ENCODE measurements around the gene EGFR. TPM values are rescaled to one million over a fixed set of nuclear protein-coding genes. Genes with fewer than 3 reads are reported as not detected.

The EGFR gene
- total RNA-seq, 2 donors from 2014 or later: 78.3 to 112 TPM

DNA sequence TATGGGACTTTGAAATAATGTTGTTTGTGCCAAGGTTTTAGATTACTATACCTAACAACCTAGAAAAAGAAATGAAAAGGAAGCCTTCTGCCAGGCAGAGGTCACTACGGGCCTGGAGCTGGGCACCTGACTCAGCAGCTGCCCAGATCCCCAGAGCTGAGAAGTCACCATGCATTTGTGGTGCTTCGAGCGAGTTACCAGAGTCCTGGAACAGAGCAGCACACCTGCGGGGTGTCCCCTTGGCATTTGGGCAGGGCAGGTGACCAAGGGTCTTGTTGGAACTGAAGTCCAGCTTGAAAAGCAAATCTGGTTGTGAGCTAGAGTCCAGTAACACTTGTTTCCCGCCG, 25.5 kb downstream of the EGFR start:
- intact Hi-C loops (cut with DNase I): no loop called here
- WGBS: 67% methylated on average over 6 of the region's 6 CpGs

DNA sequence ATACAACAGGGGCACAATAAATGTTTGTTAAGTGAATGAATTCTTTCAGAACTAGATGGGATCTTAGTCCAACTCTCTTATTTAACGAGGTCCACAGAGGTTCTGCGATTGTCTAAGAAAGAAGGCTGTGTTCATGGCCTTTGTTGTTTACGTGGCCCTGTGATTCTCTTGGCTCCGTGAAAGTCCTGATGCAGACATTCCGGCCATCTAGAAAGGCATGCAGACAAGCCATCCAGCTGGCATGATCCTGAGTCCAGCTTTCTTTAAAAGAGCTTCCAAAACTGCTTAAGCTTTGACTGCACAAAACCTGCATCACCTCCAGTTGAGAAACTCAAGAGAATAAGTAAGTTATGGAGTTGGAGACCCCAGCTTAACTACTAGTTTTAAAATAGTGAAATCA, 26.0 kb downstream of the EGFR start:
- Histone ChIP-seq H3K27me3 (replicated peaks; ENCODE audit: insufficient read depth) (no peaks in the 10 kb centered on the region), H3K4me1 (replicated peaks) (peaks cover 6% of the 10 kb centered on the region), H3K9me3 (no peaks in the 10 kb centered on the region), H3K4me3 (no peak overlapping the region), H3K36me3 (no peaks in the 10 kb centered on the region), H3K27ac (peak overlapping the region; percentile 66 to 68)
- DNase-seq (ENCODE audit: low spot score): peak; percentile 39
- TF ChIP-seq, protein P1, sequence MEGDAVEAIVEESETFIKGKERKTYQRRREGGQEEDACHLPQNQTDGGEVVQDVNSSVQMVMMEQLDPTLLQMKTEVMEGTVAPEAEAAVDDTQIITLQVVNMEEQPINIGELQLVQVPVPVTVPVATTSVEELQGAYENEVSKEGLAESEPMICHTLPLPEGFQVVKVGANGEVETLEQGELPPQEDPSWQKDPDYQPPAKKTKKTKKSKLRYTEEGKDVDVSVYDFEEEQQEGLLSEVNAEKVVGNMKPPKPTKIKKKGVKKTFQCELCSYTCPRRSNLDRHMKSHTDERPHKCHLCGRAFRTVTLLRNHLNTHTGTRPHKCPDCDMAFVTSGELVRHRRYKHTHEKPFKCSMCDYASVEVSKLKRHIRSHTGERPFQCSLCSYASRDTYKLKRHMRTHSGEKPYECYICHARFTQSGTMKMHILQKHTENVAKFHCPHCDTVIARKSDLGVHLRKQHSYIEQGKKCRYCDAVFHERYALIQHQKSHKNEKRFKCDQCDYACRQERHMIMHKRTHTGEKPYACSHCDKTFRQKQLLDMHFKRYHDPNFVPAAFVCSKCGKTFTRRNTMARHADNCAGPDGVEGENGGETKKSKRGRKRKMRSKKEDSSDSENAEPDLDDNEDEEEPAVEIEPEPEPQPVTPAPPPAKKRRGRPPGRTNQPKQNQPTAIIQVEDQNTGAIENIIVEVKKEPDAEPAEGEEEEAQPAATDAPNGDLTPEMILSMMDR (IDR thresholded peaks at IDR 0.05): no peak
- peak; percentile 62 for TF ChIP-seq POLR2AphosphoS5 (IDR thresholded peaks at IDR 0.05)
- TF ChIP-seq POLR2A (IDR thresholded peaks at IDR 0.05): no peak
- WGBS: 8% methylated on average over 5 of the region's 5 CpGs
- intact Hi-C loops (cut with DNase I): no loop called here

More for the DNA sequence above, 25.5 kb downstream of the EGFR start:
- no peak for TF ChIP-seq POLR2A (IDR thresholded peaks at IDR 0.05)
- TF ChIP-seq, protein P1 (IDR thresholded peaks at IDR 0.05): no peak
- TF ChIP-seq POLR2AphosphoS5 (IDR thresholded peaks at IDR 0.05): no peak
- DNase-seq (ENCODE audit: low spot score): no peak
- H3K27me3 ChIP-seq (replicated peaks; ENCODE audit: insufficient read depth): no peaks in the 10 kb centered on the region
- H3K4me1 ChIP-seq (replicated peaks): peaks cover 6% of the 10 kb centered on the region
- peak overlapping the region; percentile 66 to 68 for H3K27ac ChIP-seq
- H3K36me3 ChIP-seq: no peaks in the 10 kb centered on the region
- no peaks in the 10 kb centered on the region for H3K9me3 ChIP-seq
- H3K4me3 ChIP-seq: no peak overlapping the region

DNA sequence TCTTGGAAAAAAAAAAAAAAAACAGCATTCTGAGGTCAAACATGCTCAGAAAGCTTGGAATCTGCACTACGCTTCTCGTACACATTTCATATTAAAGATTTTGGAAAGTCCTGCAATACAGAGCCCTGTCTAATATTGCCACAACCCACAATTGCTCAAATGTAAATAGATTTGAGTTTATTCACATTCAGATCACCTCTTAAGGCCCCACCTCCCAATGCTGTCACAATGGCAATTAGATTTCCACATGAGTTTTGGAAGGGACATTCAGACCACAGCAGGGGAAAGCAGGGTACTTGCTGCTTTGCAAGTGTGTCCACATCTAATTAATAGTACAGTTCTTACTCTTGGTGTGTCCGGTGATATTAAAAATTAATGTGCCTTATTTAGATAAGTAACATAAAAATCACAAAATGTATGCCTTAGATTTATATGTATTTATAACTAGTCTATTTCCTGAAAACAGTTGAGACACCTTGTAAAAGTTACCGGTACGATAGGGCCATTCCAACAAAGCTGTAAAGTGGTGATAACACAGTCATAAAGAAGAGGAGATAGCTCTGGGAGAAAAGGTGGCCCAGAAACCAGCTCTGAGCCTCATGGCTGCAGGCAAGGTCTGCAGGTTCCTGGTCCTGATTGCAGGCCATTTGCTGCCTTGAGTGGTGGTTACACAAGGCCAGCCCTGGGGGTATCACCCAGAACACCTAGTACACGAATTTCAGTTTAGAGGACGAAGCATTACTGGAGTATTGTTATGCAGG, 27.9 kb downstream of the EGFR start:
- Histone ChIP-seq H3K4me3 (no peak overlapping the region), H3K27me3 (replicated peaks; ENCODE audit: insufficient read depth) (no peaks in the 10 kb centered on the region), H3K36me3 (no peaks in the 10 kb centered on the region), H3K4me1 (replicated peaks) (peaks cover 6% of the 10 kb centered on the region), H3K9me3 (no peaks in the 10 kb centered on the region), H3K27ac (no peak overlapping the region)
- 58% methylated on average over 7 of the region's 7 CpGs for WGBS
- TF ChIP-seq POLR2A (IDR thresholded peaks at IDR 0.05) (no peak), POLR2AphosphoS5 (IDR thresholded peaks at IDR 0.05) (no peak)
- TF ChIP-seq, protein P1 (IDR thresholded peaks at IDR 0.05): no peak
- DNase-seq (ENCODE audit: low spot score): no peak
- intact Hi-C loops (cut with DNase I): no loop called here

DNA sequence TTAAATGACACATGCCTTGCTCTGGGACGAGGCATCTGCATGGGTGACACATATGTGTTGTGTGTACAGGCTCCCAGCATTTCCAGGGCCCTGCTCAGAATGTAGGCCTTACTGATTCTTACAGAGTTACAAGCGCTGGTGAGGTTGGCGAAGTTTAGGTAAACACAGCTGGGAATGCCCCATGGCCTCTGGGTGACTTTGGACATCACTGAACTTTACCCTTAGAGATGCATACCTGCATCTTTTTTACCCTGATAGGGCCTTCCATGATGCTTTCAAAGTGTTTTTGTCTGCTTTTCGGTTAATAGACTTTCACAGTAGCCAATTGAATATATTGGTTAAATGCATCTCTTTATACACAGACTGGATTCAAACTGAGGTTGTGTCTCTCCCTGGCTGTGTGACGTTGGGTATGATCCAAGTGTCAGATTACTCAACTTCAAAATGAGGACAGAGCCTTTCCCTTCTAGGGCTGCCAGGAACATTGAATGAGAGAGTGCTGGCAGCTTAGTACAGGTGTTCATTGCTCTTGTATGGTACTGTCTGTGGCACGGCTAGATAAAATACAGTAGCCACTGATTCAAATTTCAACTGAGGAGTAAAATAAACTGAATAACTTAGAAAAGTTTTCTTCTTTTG, 29.5 kb downstream of the EGFR start:
- no peak for TF ChIP-seq POLR2A (IDR thresholded peaks at IDR 0.05)
- peak; percentile 72 for TF ChIP-seq POLR2AphosphoS5 (IDR thresholded peaks at IDR 0.05)
- no peaks in the 10 kb centered on the region for H3K36me3 ChIP-seq
- H3K9me3 ChIP-seq: no peaks in the 10 kb centered on the region
- no peak overlapping the region for H3K27ac ChIP-seq
- 39% methylated on average over 6 of the region's 6 CpGs for WGBS
- intact Hi-C loops (cut with DNase I): no loop called here
- peak; percentile 64 for DNase-seq (ENCODE audit: low spot score)
- H3K27me3 ChIP-seq (replicated peaks; ENCODE audit: insufficient read depth): no peaks in the 10 kb centered on the region
- no peak overlapping the region for H3K4me3 ChIP-seq
- peaks cover 6% of the 10 kb centered on the region for H3K4me1 ChIP-seq (replicated peaks)

DNA sequence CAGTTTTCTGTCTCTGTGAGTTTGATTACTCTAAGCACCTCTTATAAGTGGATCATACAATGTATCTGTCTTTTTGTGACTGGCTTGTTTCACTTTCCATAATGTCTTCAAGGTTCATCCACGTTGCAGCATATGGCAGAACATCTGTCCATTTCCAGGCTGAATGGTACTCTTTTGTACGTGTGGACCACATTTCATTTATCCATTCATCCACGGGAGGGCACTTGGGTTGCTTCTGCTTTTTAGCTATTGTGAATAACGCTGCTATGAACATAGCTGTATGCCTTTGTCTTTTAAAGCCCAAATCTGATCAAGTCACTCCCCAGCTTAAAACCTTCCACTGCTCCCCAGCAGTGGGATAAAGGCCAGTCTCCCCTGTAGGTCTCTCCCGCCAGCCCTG, 31.5 kb downstream of the EGFR start:
- no peak for TF ChIP-seq POLR2AphosphoS5 (IDR thresholded peaks at IDR 0.05)
- TF ChIP-seq POLR2A (IDR thresholded peaks at IDR 0.05): no peak
- TF ChIP-seq, protein P1 (IDR thresholded peaks at IDR 0.05): no peak
- no peak for DNase-seq (ENCODE audit: low spot score)
- intact Hi-C loops (cut with DNase I): loop anchor here (10.0 kb wide), 1 partner anchor 205 kb away; no protein-coding TSS in a partner anchor
- Histone ChIP-seq H3K4me1 (replicated peaks) (peaks cover 11% of the 10 kb centered on the region), H3K4me3 (no peak overlapping the region), H3K36me3 (no peaks in the 10 kb centered on the region), H3K27ac (no peak overlapping the region), H3K9me3 (no peaks in the 10 kb centered on the region), H3K27me3 (replicated peaks; ENCODE audit: insufficient read depth) (no peaks in the 10 kb centered on the region)
- WGBS: 78% methylated on average over 5 of the region's 5 CpGs

Measured in prostate gland (tissue), 2 donors.